ENCODE measurements around the gene STKLD1. TPM values are rescaled to one million over a fixed set of nuclear protein-coding genes. Genes with fewer than 3 reads are reported as not detected.

STKLD1 gene
- total and polyA plus RNA-seq, 9 of the 15 experiments (the other 6 are each of a cell fraction or from before 2014, with no cell fraction given), result 0.10 to 0.65 (median 0.33) TPM; not detected in 2

GRCh38 chr9:133375724-133376654 lies at the start of gene STKLD1, which contains the start of gene SURF4 (continued):
- TF ChIP-seq DNMT1 (IDR thresholded peaks at IDR 0.05) (no peak), CBX2 (IDR thresholded peaks at IDR 0.05; ENCODE audit: insufficient read depth, low read length, poor library complexity, severe bottlenecking) (no peak), BRF2 (IDR thresholded peaks at IDR 0.05; ENCODE audit: borderline replicate concordance, insufficient read depth, insufficient read length) (no peak), ELF2 (CRISPR knock-in tag; IDR thresholded peaks at IDR 0.05) (peak; percentile 29; the same call in 1 of the 2 replicates), CCAR2 (IDR thresholded peaks at IDR 0.05; ENCODE audit: low read depth, low read length) (no peak), MXI1 (IDR thresholded peaks at IDR 0.05; ENCODE audit: low read depth, low read length) (no peak), HNRNPH1 (optimal IDR thresholded peaks at IDR 0.05; ENCODE audit: low read depth, low read length) (no peak), NFE2 (IDR thresholded peaks at IDR 0.05; ENCODE audit: low read depth) (no peak), FOS (IDR thresholded peaks at IDR 0.05; ENCODE audit: extremely low read depth, insufficient read length) (no peak), KLF1 (tag; IDR thresholded peaks at IDR 0.05) (peak; percentile 78; the same call in 1 of the 2 replicates), HDGF (IDR thresholded peaks at IDR 0.05) (no peak), TRIM25 (IDR thresholded peaks at IDR 0.05; ENCODE audit: borderline replicate concordance) (no peak), SIN3B (IDR thresholded peaks at IDR 0.05; ENCODE audit: low read depth) (peak; percentile 68), GTF2F1 (IDR thresholded peaks at IDR 0.05; ENCODE audit: low read depth, low read length) (no peak), ZBTB7A (IDR thresholded peaks at IDR 0.05; ENCODE audit: borderline replicate concordance, control insufficient read depth, low read depth, low read length) (peak; percentile 43; the same call in 1 of the 2 replicates), SRSF3 (IDR thresholded peaks at IDR 0.05; ENCODE audit: insufficient read depth, low read length) (no peak)
- TF ChIP-seq, protein P1, sequence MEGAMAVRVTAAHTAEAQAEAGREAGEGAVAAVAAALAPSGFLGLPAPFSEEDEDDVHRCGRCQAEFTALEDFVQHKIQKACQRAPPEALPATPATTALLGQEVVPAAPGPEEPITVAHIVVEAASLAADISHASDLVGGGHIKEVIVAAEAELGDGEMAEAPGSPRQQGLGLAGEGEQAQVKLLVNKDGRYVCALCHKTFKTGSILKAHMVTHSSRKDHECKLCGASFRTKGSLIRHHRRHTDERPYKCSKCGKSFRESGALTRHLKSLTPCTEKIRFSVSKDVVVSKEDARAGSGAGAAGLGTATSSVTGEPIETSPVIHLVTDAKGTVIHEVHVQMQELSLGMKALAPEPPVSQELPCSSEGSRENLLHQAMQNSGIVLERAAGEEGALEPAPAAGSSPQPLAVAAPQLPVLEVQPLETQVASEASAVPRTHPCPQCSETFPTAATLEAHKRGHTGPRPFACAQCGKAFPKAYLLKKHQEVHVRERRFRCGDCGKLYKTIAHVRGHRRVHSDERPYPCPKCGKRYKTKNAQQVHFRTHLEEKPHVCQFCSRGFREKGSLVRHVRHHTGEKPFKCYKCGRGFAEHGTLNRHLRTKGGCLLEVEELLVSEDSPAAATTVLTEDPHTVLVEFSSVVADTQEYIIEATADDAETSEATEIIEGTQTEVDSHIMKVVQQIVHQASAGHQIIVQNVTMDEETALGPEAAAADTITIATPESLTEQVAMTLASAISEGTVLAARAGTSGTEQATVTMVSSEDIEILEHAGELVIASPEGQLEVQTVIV (CRISPR knock-in tag; IDR thresholded peaks at IDR 0.05; ENCODE audit: borderline replicate concordance), result no peak
- TF ChIP-seq, protein P2, sequence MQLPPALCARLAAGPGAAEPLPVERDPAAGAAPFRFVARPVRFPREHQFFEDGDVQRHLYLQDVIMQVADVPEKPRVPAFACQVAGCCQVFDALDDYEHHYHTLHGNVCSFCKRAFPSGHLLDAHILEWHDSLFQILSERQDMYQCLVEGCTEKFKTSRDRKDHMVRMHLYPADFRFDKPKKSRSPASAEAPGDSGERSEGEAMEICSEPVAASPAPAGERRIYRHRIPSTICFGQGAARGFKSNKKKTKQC (CRISPR knock-in tag; IDR thresholded peaks at IDR 0.05), result peak; percentile 94
- TF ChIP-seq, protein P3, sequence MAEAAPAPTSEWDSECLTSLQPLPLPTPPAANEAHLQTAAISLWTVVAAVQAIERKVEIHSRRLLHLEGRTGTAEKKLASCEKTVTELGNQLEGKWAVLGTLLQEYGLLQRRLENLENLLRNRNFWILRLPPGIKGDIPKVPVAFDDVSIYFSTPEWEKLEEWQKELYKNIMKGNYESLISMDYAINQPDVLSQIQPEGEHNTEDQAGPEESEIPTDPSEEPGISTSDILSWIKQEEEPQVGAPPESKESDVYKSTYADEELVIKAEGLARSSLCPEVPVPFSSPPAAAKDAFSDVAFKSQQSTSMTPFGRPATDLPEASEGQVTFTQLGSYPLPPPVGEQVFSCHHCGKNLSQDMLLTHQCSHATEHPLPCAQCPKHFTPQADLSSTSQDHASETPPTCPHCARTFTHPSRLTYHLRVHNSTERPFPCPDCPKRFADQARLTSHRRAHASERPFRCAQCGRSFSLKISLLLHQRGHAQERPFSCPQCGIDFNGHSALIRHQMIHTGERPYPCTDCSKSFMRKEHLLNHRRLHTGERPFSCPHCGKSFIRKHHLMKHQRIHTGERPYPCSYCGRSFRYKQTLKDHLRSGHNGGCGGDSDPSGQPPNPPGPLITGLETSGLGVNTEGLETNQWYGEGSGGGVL (CRISPR knock-in tag; IDR thresholded peaks at IDR 0.05), result no peak

All from K562 (cell line).